Activated CD4-positive, alpha-beta T cell treated with anti-CD3 and anti-CD28 coated beads for 36 hours (primary cell): ENCODE results near the gene NECAB2. TPM values are rescaled to one million over a fixed set of nuclear protein-coding genes. Genes with fewer than 3 reads are reported as not detected.

Experiments used
- ATAC-seq: fragments of 200-7000 bp; cut with Tn5 transposase; one replicate; pipeline ENCODE4 v1.10.0; 2021; ENCODE audit warnings: mild to moderate bottlenecking, moderate library complexity
- CTCF ChIA-PET: fragments of 350-600 bp; sonication (Branson Sonifier 250); formaldehyde crosslinking; loops from one replicate; lab custom pipeline; 2021; ENCODE audit warnings: antibody characterized with exemption; lab: Charles Lee
- POLR2A ChIA-PET: fragments of 350-600 bp; sonication (Branson Sonifier 250); formaldehyde crosslinking; loops from one replicate; lab custom pipeline; 2021; ENCODE audit warnings: antibody characterized with exemption, inconsistent platforms; lab: Charles Lee
- DNase-seq: peaks from one replicate; pipeline ENCODE4 v3.0.0-alpha.2; 2020
- H3K27ac Mint-ChIP-seq: one replicate; pipeline ENCODE4 v1.8.0; 2021; ENCODE audit warnings: mixed read lengths
- H3K27me3 Mint-ChIP-seq: one replicate; pipeline ENCODE4 v1.8.0; 2021; ENCODE audit warnings: mixed read lengths
- H3K36me3 Mint-ChIP-seq: one replicate; pipeline ENCODE4 v1.8.0; 2021; ENCODE audit warnings: low read depth, mixed read lengths
- H3K4me1 Mint-ChIP-seq: one replicate; pipeline ENCODE4 v1.8.0; 2021; ENCODE audit warnings: mixed read lengths
- H3K4me3 Mint-ChIP-seq: one replicate; pipeline ENCODE4 v1.8.0; 2021; ENCODE audit warnings: mild to moderate bottlenecking, moderate library complexity, mixed read lengths
- H3K9me3 Mint-ChIP-seq: one replicate; pipeline ENCODE4 v1.8.0; 2021; ENCODE audit warnings: low read depth, mixed read lengths
- intact Hi-C, 2 experiments: fragments of 100-400 bp; cut with DNase I in 1 of 2; cut with micrococcal nuclease in 1 of 2; formaldehyde crosslinking; loops; one replicate each; pipeline versions ENCODE4 v1.14.2 to v1.15.1; 2022 to 2024; cut with DNase I, micrococcal nuclease
- total RNA-seq, 2 experiments: library from RNA; stranded (reverse); gene quantifications; one replicate each; pipeline ENCODE4 v1.2.3, GENCODE V29; 2021

The NECAB2 gene
- total RNA-seq, 2 experiments from 2014 or later, result not detected

GRCh38 chr16:83961591-83961990 is 6.5 kb upstream of the NECAB2 start:
- no peaks in the 10 kb centered on the region for H3K36me3 Mint-ChIP-seq
- H3K27me3 Mint-ChIP-seq, result no peaks in the 10 kb centered on the region
- no peaks in the 10 kb centered on the region for H3K9me3 Mint-ChIP-seq
- H3K4me3 Mint-ChIP-seq, result no peak overlapping the region
- no peak for DNase-seq
- no peak for ATAC-seq
- no peak overlapping the region for H3K27ac Mint-ChIP-seq
- no peaks in the 10 kb centered on the region for H3K4me1 Mint-ChIP-seq
- ChIA-PET POLR2A (no interaction called here), CTCF (no interaction called here)
- intact Hi-C loops, result no loop called here

- H3K27ac Mint-ChIP-seq, result no peak overlapping the region
- no peak for DNase-seq
- ChIA-PET CTCF (no interaction called here), POLR2A (no interaction called here)
- ATAC-seq, result no peak
- H3K4me1 Mint-ChIP-seq, result no peaks in the 10 kb centered on the region
- H3K27me3 Mint-ChIP-seq, result peaks cover 3% of the 10 kb centered on the region
- intact Hi-C loops, result no loop called here
- no peaks in the 10 kb centered on the region for H3K36me3 Mint-ChIP-seq
- no peak overlapping the region for H3K4me3 Mint-ChIP-seq
- no peaks in the 10 kb centered on the region for H3K9me3 Mint-ChIP-seq
Observed at GRCh38 chr16:83963277-83964119, 4.5 kb upstream of the NECAB2 start.

GRCh38 chr16:83964684-83965443 is 3.2 kb upstream of the NECAB2 start:
- DNase-seq, result no peak
- H3K4me3 Mint-ChIP-seq, result no peak overlapping the region
- no peaks in the 10 kb centered on the region for H3K36me3 Mint-ChIP-seq
- peaks cover 10% of the 10 kb centered on the region for H3K27me3 Mint-ChIP-seq
- H3K9me3 Mint-ChIP-seq, result no peaks in the 10 kb centered on the region
- H3K4me1 Mint-ChIP-seq, result no peaks in the 10 kb centered on the region
- no peak for ATAC-seq
- ChIA-PET POLR2A (no interaction called here), CTCF (interaction anchor here (1.0 kb wide), 1 partner anchor 11 kb away, joined by 3 read pairs; no protein-coding TSS in a partner anchor)
- intact Hi-C loops, result no loop called here
- H3K27ac Mint-ChIP-seq, result no peak overlapping the region

- H3K27me3 Mint-ChIP-seq, result peaks cover 12% of the 10 kb centered on the region
- intact Hi-C loops, result no loop called here
- H3K36me3 Mint-ChIP-seq, result no peaks in the 10 kb centered on the region
- H3K4me3 Mint-ChIP-seq, result no peak overlapping the region
- no peaks in the 10 kb centered on the region for H3K9me3 Mint-ChIP-seq
- no peak overlapping the region for H3K27ac Mint-ChIP-seq
- no peak for DNase-seq
- CTCF ChIA-PET, result interaction anchor here (1.0 kb wide), 1 partner anchor 12 kb away, joined by 3 read pairs; no protein-coding TSS in a partner anchor
- POLR2A ChIA-PET, result no interaction called here
- H3K4me1 Mint-ChIP-seq, result no peaks in the 10 kb centered on the region
- no peak for ATAC-seq
Observed at GRCh38 chr16:83965444-83966152, 2.4 kb upstream of the NECAB2 start.

- ChIA-PET CTCF (no interaction called here), POLR2A (no interaction called here)
- Mint-ChIP-seq H3K9me3 (no peaks in the 10 kb centered on the region), H3K4me3 (no peak overlapping the region), H3K27me3 (peaks cover 12% of the 10 kb centered on the region), H3K27ac (no peak overlapping the region), H3K36me3 (no peaks in the 10 kb centered on the region), H3K4me1 (no peaks in the 10 kb centered on the region)
- intact Hi-C loops, result no loop called here
- DNase-seq (no peak), ATAC-seq (no peak)
Observed at GRCh38 chr16:83966153-83966696, 1.8 kb upstream of the NECAB2 start.

- intact Hi-C loops, result no loop called here
- Mint-ChIP-seq H3K27ac (no peak overlapping the region), H3K4me3 (no peak overlapping the region), H3K4me1 (no peaks in the 10 kb centered on the region), H3K36me3 (no peaks in the 10 kb centered on the region), H3K27me3 (peaks cover 16% of the 10 kb centered on the region), H3K9me3 (no peaks in the 10 kb centered on the region)
- ATAC-seq, result no peak
- CTCF ChIA-PET, result no interaction called here
- no peak for DNase-seq
- POLR2A ChIA-PET, result no interaction called here
Observed at GRCh38 chr16:83967091-83967490, 953 bp upstream of the NECAB2 start.

- ChIA-PET CTCF (no interaction called here), POLR2A (no interaction called here)
- H3K27me3 Mint-ChIP-seq, result peaks cover 16% of the 10 kb centered on the region
- H3K27ac Mint-ChIP-seq, result no peak overlapping the region
- no peaks in the 10 kb centered on the region for H3K36me3 Mint-ChIP-seq
- H3K4me1 Mint-ChIP-seq, result no peaks in the 10 kb centered on the region
- intact Hi-C loops, result loop anchor here in 1 of 2 experiments (1.0 kb wide), 1 partner anchor 97 kb away; no protein-coding TSS in a partner anchor
- ATAC-seq, result no peak
- DNase-seq, result no peak
- no peaks in the 10 kb centered on the region for H3K9me3 Mint-ChIP-seq
- no peak overlapping the region for H3K4me3 Mint-ChIP-seq
Observed at GRCh38 chr16:83968306-83968851, 335 bp downstream of the NECAB2 start.

GRCh38 chr16:83968891-83969649 is 1.0 kb downstream of the NECAB2 start:
- Mint-ChIP-seq H3K27me3 (peaks cover 16% of the 10 kb centered on the region), H3K36me3 (no peaks in the 10 kb centered on the region), H3K4me1 (no peaks in the 10 kb centered on the region), H3K27ac (no peak overlapping the region), H3K4me3 (no peak overlapping the region), H3K9me3 (no peaks in the 10 kb centered on the region)
- ATAC-seq (no peak), DNase-seq (no peak)
- intact Hi-C loops, result loop anchor here in 1 of 2 experiments (1.0 kb wide), 1 partner anchor 96 kb away; no protein-coding TSS in a partner anchor
- ChIA-PET CTCF (interaction anchor here (0.6 kb wide), 1 partner anchor 72 kb away, joined by 5 read pairs; no protein-coding TSS in a partner anchor), POLR2A (no interaction called here)

GRCh38 chr16:83969771-83970429 is 1.9 kb downstream of the NECAB2 start:
- intact Hi-C loops, result loop anchor here in 1 of 2 experiments (5.0 kb wide), 1 partner anchor 97 kb away; no protein-coding TSS in a partner anchor
- ChIA-PET POLR2A (no interaction called here), CTCF (interaction anchor here (0.6 kb wide), 1 partner anchor 302 kb away, joined by 4 read pairs; no protein-coding TSS in a partner anchor)
- DNase-seq (no peak), ATAC-seq (no peak)
- Mint-ChIP-seq H3K9me3 (no peaks in the 10 kb centered on the region), H3K27me3 (peaks cover 20% of the 10 kb centered on the region), H3K4me3 (no peak overlapping the region), H3K4me1 (no peaks in the 10 kb centered on the region), H3K36me3 (no peaks in the 10 kb centered on the region), H3K27ac (no peak overlapping the region)

- ATAC-seq, result no peak
- Mint-ChIP-seq H3K4me1 (no peaks in the 10 kb centered on the region), H3K27ac (no peak overlapping the region), H3K9me3 (no peaks in the 10 kb centered on the region), H3K4me3 (no peak overlapping the region), H3K36me3 (no peaks in the 10 kb centered on the region), H3K27me3 (peaks cover 20% of the 10 kb centered on the region)
- DNase-seq, result no peak
- ChIA-PET CTCF (interaction anchor here (0.6 to 1.1 kb wide), 2 partner anchors 96 to 302 kb away, joined by 3 to 4 read pairs; no protein-coding TSS in a partner anchor), POLR2A (no interaction called here)
- intact Hi-C loops, result loop anchor here in 1 of 2 experiments (5.0 kb wide), 1 partner anchor 97 kb away; no protein-coding TSS in a partner anchor
Observed at GRCh38 chr16:83970430-83970815, 2.4 kb downstream of the NECAB2 start.
